Adrenal gland (tissue), 5 donors: ENCODE data around the gene NDUFS4.

Experiments
- CTCF ChIP-seq, 6 experiments: fragments of 450-650 bp in 4 of 6; fragments of 200-600 bp in 2 of 6; sonication (generic) in 1 of 6; IDR thresholded peaks; 1 replicate in 5 of 6; 2 replicates in 1 of 6; pipeline versions ENCODE4 v1.5.1 to v1.8.0; 2016 to 2021; ENCODE audit warnings: antibody characterized with exemption in 6 of 6, mild to moderate bottlenecking in 2 of 6, moderate library complexity in 1 of 6
- POLR2A ChIP-seq, 2 donors: fragments of 450-650 bp; IDR thresholded peaks; one replicate each; pipeline ENCODE4 v1.6.1; 2017; ENCODE audit warnings: antibody characterized with exemption in 2 of 2, mild to moderate bottlenecking in 2 of 2, moderate library complexity in 1 of 2
- donor health status: DM: no; HTN: no; CAD: no.

- TF ChIP-seq CTCF (IDR thresholded peaks at IDR 0.05): no peak
- no peak for TF ChIP-seq POLR2A (IDR thresholded peaks at IDR 0.05)
These were observed 165.7 kb downstream of the NDUFS4 start for GRCh38 chr5:53726121-53726520.
